ENCODE measurements around the gene LARGE1.
"Not testable (repeated sequence)": the region's sequence is repeated elsewhere in the genome, so short reads cannot be mapped to it uniquely, and the experiment has no call there.

The LARGE1 gene

GRCh38 chr22:33476716-33477115 is 443.6 kb downstream of the LARGE1 start:
- no peak for DNase-seq (ENCODE audit: low read depth in 2 of 2)

GRCh38 chr22:33476206-33476605 is 444.1 kb downstream of the LARGE1 start:
- no peak for DNase-seq (ENCODE audit: low read depth in 2 of 2)

DNA sequence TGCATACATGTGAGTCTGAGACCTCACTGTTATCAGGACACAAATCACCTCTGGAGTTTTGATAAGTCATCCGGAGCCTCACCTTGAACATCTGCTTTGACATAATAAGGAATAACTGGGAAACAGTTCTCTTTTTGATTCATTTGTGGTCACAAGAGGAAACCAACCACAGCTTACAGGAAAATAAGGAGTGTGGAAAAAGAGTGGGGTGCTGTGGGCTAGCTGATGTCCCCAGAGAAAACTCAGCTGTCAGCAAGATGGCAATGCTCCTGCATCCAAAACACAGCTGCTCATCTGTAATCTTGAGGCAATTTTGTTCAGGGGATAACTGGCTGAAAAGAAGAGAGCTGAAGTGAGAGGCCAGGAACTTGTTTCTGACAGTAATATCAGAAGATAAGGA is 445.7 kb downstream of the LARGE1 start:
- no peak for DNase-seq (ENCODE audit: low read depth in 2 of 2)

DNA sequence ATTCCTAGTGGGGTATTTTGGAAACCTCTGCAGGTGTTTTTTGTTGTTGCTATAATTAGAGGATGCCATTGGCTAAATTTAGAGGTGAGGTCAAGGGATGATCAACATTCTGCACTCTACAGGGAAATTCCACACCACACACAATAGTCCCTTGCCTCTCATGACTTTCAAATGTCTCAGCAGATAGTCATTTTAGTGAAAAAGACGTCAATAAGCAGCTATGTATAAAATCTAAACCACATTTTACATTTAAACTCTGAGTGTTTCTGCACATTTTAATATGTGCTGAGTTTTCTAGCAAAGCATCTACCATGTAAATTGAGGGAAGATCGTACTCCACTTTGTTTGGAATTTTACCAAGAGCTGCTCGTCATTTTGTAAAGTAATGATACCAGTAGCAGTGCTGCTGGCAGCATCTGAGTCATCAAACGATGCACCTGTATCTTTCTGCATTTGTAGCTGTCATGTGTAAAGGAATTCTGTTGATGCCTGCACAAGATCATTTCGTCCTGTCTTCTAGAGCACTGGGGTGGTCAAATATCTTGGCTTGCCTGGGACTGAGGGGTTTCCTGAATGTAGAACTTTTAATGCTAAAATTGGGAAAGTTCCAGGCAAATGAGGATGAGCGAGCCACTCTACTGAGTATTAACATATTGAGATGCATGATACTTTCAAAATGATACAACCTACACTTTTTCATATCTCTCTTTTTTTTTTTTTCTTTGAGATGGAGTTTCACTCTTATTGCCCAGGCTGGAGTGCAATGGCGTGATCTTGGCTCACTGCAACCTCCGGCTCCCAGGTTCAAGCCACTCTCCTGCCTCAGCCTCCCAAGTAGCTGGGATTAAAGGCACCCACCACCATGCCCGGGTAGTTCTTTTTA is 447.6 kb downstream of the LARGE1 start:
- no peak for DNase-seq (ENCODE audit: low read depth in 2 of 2)

- no peak for DNase-seq (ENCODE audit: low read depth in 2 of 2)
Observed at GRCh38 chr22:33470456-33470855, 449.8 kb downstream of the LARGE1 start.

DNA sequence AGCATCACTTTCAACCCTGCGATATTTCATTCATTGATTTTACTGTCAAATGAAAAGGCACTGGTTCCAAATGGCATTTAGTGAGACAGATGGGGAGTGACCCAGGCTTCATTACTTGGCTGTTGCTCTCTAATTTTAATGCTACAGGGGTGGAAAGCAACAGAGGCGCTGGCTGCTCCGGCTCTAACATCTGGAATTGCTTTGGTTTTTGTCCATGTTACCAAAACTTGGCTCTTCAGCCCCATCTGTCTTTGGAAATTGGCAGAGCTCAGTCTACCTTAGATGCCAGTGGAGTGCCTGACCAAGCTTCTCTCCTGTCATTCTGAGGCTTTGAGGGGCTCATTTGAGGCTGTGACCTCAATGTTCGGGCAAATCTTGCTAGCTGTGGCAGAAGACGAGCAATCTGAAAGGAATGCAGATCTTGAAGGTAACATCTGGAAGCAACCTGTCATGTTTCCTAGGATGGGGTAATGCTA is 452.6 kb downstream of the LARGE1 start:
- DNase-seq (ENCODE audit: low read depth in 2 of 2): no peak

- DNase-seq (ENCODE audit: low read depth in 2 of 2): no peak
Observed at GRCh38 chr22:33467080-33467479, 453.2 kb downstream of the LARGE1 start.

DNA sequence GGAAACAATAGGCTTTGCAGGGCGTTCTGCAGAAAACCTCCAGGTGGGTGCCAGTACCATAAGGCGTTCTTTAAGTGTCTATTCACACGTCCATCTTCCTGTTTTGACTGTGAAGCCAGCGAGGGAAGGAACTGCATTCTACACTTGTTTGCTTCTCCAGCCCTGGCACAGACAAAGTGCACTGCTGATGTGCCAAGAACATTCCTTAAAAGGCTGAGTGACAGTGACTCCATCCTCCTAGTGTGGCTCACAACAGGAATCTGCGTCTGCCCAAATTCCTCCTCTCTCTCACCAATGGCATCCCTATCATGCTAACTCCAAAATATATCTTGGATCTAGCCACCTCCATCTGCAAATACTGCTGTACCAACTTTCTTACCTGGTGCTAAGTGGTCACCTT is 454.7 kb downstream of the LARGE1 start:
- DNase-seq (ENCODE audit: low read depth in 2 of 2): no peak

DNA sequence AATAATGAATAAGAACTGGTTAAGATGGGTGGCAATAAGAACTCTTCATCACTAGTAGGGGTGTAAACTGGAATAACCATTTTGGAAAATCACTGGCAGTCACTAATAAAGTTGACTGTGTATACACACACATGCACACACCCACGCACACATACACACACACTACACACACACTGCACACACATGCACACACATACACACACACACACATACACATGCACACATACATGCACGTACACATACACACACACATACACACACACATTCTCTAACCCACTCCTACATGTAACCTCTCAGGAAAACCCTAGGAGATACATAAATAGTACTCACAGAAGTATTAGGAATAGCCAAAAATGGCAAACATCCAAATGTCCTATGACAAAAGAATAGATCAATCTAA is 455.6 kb downstream of the LARGE1 start:
- no peak for DNase-seq (ENCODE audit: low read depth in 2 of 2)

GRCh38 chr22:33461698-33462434 is 458.4 kb downstream of the LARGE1 start:
- DNase-seq (ENCODE audit: low read depth in 2 of 2): no peak

- DNase-seq (ENCODE audit: low read depth in 2 of 2): not testable (repeated sequence)
Observed at GRCh38 chr22:33461245-33461644, 459.0 kb downstream of the LARGE1 start.

GRCh38 chr22:33459137-33459536 is 461.1 kb downstream of the LARGE1 start:
- DNase-seq (ENCODE audit: low read depth in 2 of 2): no peak

DNA sequence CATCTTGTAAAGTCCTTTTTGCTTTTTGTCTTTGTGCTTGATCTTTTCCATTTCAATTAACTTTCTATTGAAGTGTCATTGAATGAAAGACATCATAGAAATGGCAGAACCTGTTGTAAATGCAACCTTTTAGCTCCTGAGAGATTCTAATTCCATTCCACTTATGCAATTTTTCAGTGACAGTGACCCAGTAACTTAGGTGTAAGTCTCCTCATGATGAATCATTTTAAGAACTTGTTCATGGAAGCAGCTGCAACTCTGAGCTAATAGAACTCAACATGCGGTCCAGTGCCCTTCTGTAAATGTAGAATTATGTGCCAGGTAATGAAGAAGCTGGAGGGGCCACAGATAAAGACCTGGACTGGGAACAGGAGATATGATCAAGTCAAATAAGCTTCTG is 463.8 kb downstream of the LARGE1 start:
- DNase-seq (ENCODE audit: low read depth in 2 of 2): no peak

- DNase-seq (ENCODE audit: low read depth in 2 of 2): no peak
Observed at GRCh38 chr22:33455036-33455435, 465.2 kb downstream of the LARGE1 start.

DNA sequence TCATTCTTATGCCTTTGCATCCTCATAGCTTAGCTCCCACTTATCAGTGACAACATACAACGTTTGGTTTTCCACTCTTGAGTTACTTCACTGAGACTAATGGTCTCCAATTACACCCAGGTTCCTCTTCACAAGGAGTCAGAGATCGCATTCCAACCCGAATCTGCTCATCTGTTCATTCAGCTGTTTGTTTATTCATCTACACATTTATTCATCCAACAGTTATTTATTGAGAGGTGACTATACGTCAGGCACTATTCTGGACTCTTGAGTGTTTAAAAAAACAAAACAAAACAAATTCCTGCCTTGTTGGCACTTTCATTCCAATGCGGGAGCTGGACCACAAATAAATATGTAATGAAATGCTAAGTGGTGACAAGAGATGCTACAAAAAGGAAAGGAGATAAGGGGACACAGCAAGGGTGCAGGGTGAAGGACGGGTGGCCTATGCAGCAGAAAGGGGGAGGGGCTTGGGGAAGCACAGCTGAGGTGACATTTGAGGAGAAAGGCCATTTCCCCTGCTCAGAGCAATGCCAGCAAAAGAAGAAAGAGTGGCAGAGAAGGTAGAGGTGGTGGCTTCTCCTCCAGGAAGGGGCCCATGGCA is 468.3 kb downstream of the LARGE1 start:
- DNase-seq (ENCODE audit: low read depth in 2 of 2): no peak

- DNase-seq (ENCODE audit: low read depth in 2 of 2): no peak
Observed at GRCh38 chr22:33450756-33451155, 469.5 kb downstream of the LARGE1 start.

GRCh38 chr22:33447733-33448132 is 472.5 kb downstream of the LARGE1 start:
- no peak for DNase-seq (ENCODE audit: low read depth in 2 of 2)

GRCh38 chr22:33443683-33444082 is 476.6 kb downstream of the LARGE1 start:
- DNase-seq (ENCODE audit: low read depth in 2 of 2): no peak

- no peak for DNase-seq (ENCODE audit: low read depth in 2 of 2)
Observed at GRCh38 chr22:33440756-33441155, 479.5 kb downstream of the LARGE1 start.

DNA sequence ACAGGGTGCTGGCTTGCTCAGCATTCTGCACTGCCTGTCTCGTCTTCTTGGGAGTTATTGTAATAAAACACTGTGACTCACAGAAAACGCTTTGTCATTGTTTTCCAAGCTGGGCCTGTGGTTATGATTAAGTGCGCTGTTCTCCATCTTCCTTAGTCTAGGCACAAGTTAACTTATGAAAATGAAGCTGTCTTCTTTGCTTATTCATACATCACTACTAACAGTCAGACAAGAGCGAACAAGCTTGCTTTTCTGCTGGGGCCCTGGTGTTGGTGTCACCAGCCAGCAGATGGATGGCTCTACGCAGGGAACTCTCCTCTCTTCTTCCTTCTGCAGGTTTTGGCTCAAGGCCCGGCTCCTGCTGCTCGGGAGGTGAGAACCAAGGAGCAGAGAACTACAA is 482.0 kb downstream of the LARGE1 start:
- DNase-seq (ENCODE audit: low read depth in 2 of 2): peak; percentile 56

- no peak for DNase-seq (ENCODE audit: low read depth in 2 of 2)
Observed at GRCh38 chr22:33431300-33431699, 489.0 kb downstream of the LARGE1 start.

DNA sequence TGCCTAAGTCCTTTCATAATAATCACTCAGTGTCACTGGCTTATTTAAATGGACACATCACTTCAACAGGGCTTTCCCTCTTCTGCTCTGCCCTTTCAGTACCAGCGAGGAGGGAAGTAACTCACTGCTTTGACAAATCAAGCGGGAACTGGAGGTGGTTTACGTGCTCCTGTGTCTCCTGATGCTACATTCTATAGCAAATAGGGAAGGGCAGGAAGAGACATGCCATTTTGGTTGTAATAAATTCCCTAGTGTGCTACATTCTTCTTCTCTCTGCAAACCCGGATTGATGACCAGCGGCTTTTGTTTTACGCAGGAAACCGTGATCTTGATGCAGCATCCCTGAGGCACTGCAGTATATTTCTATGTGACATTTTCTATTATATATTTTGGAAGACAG is 491.0 kb downstream of the LARGE1 start:
- DNase-seq (ENCODE audit: low read depth in 2 of 2): no peak

DNA sequence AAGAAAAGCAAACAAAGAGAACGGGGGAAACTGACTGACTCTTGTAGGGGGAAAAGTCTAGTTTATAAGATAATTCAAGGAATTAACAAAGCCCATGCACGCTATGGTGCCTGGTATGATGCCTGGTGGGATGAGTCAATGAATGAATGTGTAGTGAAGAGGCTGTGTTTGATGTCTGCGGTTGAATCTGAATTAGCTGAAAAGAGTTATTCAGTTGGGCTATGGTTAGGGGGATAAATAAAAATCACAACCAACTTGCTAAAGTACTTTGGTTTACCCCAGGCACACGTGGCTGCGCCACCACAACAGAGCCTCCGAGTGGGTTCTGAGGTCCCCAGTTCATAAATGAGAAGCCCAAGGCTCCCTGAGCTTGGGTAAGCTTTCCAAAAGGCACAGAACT is 492.8 kb downstream of the LARGE1 start:
- DNase-seq (ENCODE audit: low read depth in 2 of 2): no peak

Measured in fibroblast of skin of left quadriceps (primary cell).